H4 (cell line): ENCODE measurements around the gene WDR4. TPM values are rescaled to one million over a fixed set of nuclear protein-coding genes. Genes with fewer than 3 reads are reported as not detected.
"Not testable (repeated sequence)": the region's sequence is repeated elsewhere in the genome, so short reads cannot be mapped to it uniquely, and the experiment has no call there.

Source experiments
- DNase-seq: peaks from one replicate; pipeline ENCODE4 v3.0.0-alpha.2; 2015; ENCODE audit warnings: low spot score
- total RNA-seq: library from RNA; depleted of rRNA; stranded (reverse); fragments of >200 nt; shearing (Covaris generic); gene quantifications from 2 replicates; pipeline ENCODE4 v1.2.3, GENCODE V29; 2014

Gene WDR4
- total RNA-seq, 1 experiment from 2014 or later = 7.1 TPM

- DNase-seq = no peak
These were observed 1.0 kb upstream of the WDR4 start for GRCh38 chr21:42880352-42880751.

- DNase-seq = no peak
These were observed 704 bp downstream of the WDR4 start for GRCh38 chr21:42878678-42878992.

- DNase-seq = not testable (repeated sequence)
These were observed 3.5 kb downstream of the WDR4 start for GRCh38 chr21:42875811-42876210.

- DNase-seq = no peak
These were observed 6.2 kb downstream of the WDR4 start for GRCh38 chr21:42873096-42873495.

GRCh38 chr21:42868196-42868595, 11.1 kb downstream of the WDR4 start:
- DNase-seq = no peak

GRCh38 chr21:42865776-42866160, 13.6 kb downstream of the WDR4 start:
- DNase-seq = no peak

GRCh38 chr21:42864815-42865775, 14.2 kb downstream of the WDR4 start:
- DNase-seq = no peak

- DNase-seq = no peak
These were observed 15.1 kb downstream of the WDR4 start for GRCh38 chr21:42864286-42864685.

GRCh38 chr21:42863504-42863870, 15.9 kb downstream of the WDR4 start:
- DNase-seq = no peak

- no peak for DNase-seq
These were observed 16.4 kb downstream of the WDR4 start for GRCh38 chr21:42862774-42863503.

- DNase-seq = no peak
These were observed 17.4 kb downstream of the WDR4 start for GRCh38 chr21:42861848-42862400.

GRCh38 chr21:42861311-42861847, 18.0 kb downstream of the WDR4 start:
- no peak for DNase-seq

- no peak for DNase-seq
These were observed 19.0 kb downstream of the WDR4 start for GRCh38 chr21:42860345-42860744.

GRCh38 chr21:42859891-42860230, 19.5 kb downstream of the WDR4 start:
- DNase-seq = no peak

- no peak for DNase-seq
These were observed 20.1 kb downstream of the WDR4 start for GRCh38 chr21:42858957-42859890.

- DNase-seq = no peak
These were observed 21.0 kb downstream of the WDR4 start for GRCh38 chr21:42858185-42858847.

- DNase-seq = no peak
These were observed 22.1 kb downstream of the WDR4 start for GRCh38 chr21:42857216-42857615.

GRCh38 chr21:42855937-42856335, 23.4 kb downstream of the WDR4 start:
- no peak for DNase-seq

GRCh38 chr21:42855171-42855936, 24.0 kb downstream of the WDR4 start:
- no peak for DNase-seq
